NK-92 (cell line): ENCODE results near the gene ST8SIA6.
"Not testable (repeated sequence)": the region's sequence is repeated elsewhere in the genome, so short reads cannot be mapped to it uniquely, and the experiment has no call there.

Experiments
- DNase-seq: peaks from one replicate; lab custom pipeline; 2025; ENCODE audit not compliant: unreplicated experiment; lab: John Stamatoyannopoulos, UW

ST8SIA6 gene

DNA sequence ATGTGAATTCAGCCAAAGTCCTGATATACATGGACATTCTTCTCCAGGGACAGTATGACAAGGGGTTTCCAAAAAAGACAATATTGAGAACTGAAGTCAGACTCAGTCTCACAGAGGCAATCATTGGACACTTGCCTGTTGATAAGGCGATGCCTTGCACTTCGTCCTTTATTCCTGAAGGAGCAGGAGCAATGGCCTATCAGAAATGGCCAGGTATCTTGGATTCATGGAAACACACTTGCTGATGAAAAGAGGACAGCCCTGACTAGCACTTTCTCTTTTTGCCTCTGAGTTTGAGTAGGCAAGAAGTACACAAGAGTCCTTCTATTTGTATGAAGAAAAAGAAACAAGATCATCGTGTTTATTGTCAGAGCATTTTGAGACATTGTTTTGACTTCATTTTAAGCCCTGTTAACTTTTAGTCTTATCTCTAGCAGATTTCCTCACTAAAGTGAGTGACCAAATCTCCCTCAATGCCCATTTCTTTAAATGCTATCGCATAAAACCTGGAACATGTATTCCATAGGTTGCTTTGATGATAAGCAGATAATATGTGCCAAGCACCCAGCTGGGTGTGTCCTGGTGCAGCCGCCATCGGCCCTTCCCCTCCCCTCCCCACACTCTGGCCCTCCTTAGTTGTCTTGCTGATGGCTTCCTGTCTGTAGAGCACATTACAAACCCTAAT, 26.6 kb downstream of the ST8SIA6 start:
- no peak for DNase-seq

DNA sequence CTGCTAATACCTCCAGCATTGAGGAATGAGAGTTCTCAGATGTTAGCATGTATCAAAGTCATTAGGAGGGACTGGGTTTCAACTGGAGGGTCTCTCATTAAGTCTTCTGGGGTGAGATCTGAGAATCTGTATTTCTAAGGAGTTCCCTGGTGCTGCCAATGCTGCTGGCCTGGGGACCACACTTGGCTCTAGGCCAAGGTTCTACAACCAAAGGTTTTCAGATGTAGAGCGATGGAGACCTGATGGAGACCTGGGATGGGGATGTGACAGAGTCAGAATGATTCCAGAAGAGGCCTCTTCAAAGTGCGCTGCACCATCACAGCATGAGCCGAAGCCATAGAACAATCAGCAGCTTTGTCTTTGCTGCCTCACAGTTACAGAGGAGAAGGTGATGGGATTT, 27.2 kb downstream of the ST8SIA6 start:
- no peak for DNase-seq

DNA sequence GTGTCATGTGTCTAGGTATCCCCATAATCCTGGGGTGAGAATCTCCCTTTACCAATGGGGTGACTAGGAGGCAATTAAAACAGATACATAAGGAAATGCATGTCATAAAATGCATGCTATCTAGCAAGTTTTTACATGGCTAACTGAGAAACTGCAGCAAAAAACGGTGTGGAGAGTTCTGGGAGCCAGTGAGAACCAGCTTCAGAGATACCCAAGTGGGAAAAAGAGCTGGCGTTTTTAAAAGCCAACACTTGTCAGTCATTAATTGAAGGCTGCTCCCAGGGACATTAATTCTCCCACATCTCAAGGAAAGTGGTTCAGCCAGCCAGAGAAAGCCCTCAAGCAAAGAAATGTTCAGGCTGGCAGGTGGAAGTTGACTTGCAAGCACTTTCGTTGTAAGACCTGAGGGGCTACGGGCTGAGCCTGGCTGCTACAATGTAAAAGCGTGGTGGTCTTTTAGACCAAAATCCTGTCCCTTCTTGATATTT, 28.1 kb downstream of the ST8SIA6 start:
- no peak for DNase-seq

DNA sequence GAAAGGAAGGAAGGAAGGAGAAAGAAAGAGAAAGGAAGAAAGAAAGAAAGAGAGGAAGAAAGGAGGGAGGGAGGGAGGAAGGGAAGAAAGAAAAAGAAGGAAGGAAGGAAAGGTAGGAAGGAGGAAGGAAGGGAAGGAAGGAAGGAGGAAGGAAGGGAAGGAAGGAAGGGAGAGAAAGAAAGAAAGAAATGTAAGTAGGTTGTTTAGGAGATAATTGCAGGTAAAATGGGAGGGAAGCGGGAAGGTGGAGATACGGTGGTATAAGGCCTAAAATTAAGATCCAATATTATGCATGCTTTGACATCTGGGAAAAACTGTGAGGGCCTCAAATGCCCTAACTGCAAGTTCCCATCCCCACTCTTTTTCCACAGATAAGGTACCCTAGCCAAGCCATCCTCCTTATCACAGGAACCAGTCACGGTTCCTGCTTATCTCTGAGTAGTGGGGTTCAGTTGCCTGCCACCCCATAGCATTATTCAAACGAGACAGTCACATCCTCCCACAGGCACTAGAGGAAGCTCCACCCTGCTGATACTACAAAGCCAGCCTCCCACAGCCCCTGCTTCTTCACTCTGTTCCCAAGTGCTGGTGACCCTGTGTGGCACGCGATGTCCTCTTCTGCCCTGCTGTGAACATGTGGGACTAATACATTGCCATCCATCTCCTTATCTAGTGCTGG, 28.7 kb downstream of the ST8SIA6 start:
- no peak for DNase-seq

DNA sequence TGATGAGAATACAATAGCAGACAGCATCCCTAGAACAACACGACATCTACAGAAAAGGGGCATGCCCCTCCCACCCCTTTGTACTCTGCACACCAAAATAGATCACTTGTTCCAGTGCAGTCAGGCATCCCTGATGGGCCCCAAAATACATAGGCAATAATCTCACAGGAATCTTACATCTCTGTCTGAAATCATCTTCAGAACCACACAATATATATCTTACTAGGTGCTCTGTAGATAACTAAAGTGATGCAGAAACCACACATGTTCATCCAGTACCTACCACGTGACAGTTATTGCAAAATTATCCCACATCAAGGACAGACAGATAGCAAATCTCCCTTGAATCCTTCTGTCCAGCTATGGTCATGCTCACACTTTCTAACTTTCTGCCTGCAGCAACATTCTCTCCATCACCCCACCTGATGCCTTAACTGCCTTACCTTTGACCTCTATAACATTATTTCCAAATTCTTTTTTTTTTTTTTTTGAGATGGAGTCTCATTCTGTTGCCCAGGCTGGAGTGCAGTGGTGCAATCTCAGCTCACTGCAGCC, 30.7 kb downstream of the ST8SIA6 start:
- DNase-seq = no peak

DNA sequence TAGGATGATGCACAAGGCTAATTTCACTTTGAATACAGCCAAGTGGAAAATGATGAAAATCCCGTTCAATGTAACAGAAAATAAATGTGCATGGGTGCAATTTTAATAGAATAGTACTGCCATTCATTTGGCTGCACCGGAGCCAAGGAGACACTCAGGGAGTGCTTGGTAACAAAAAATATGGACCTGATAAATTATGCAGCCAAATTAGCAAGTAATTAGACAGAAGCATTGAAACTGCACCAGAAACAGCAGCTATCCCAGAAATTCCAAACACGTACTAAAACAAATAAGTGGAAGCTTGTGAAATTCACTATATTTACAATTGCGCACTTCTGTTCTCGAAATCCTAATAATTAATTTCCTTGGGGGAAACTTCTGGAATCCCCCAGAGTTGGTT, 31.5 kb downstream of the ST8SIA6 start:
- no peak for DNase-seq

DNA sequence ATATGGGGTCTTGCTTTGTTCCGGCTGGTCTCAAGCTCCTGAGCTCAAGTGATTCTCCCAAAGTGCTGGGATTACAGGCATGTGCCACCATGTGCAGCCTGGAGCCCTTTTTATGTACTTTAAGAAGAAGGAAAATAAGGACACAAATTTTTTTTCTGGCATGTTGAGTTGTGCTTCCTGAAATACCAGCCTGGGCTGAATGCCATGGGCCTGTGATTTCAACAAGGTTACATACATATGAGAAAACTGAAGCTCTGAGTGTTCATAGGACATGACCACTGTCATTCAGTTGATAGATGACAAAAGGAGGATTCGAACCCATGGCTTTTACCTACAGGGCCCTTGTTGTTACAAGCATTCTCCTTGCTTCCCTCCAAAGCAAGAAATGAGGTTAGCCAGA, 36.1 kb downstream of the ST8SIA6 start:
- DNase-seq = no peak

DNA sequence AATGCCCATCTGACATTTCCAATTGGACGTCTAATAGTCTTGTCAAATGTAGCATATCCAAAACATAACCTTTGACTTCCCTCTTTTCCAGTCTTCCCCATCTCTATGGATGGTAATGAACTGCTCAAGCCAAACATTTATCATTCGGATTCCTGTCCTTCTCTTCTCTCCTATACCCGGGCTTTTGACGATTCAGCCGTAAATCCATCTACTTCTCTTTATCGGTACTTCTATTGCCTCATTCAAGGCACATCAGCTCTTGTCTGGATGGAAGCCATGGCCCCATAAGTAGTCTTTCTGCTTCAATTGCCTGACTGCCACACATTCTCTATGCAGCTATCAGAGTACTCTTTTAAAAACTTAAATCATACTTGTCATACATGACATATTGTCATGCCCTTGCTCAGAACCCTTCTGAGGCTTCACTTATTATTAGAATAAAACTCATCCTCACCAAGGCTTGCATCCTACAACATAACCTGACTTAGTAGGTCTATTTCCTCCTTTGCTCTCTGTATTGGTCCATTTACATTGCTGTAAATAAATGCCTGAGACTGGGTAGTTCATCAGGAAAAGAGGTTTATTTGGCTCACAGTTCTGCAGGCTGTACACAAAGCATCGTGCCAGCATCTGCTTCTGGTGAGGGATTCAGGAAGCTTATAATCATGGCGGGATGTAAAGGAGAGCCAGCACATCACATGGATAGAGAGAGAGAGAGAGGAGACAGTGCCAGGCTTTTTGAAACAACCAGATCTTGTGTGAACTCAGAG, 37.8 kb downstream of the ST8SIA6 start:
- DNase-seq = no peak

DNA sequence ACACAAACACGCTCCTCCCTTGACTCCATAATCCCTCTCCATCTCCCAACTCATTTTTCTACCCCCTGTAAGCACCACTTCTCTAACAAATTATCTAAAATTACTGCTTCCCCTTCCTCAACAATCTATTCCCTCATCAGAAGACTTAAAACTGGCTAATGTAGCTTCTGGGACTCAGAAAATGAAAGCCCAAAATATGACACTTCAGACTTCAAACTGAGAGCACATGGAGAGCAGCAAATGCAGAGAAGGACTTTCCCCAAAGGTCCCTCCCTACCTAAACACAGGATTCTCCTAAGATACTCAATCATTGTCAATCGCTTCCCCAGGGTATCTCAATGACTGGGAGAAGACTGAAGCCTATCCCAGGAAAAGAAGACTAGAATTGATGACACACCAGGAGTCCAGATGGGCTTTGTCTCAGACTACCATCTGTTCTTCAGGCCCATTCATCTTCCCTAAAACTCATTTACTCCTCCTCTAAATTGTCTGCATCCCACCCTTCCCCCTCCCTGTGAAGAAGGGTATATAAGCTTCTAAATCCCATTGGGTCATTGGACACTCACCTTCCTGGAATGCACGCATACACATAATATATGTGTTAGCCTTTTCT, 39.2 kb downstream of the ST8SIA6 start:
- no peak for DNase-seq

DNA sequence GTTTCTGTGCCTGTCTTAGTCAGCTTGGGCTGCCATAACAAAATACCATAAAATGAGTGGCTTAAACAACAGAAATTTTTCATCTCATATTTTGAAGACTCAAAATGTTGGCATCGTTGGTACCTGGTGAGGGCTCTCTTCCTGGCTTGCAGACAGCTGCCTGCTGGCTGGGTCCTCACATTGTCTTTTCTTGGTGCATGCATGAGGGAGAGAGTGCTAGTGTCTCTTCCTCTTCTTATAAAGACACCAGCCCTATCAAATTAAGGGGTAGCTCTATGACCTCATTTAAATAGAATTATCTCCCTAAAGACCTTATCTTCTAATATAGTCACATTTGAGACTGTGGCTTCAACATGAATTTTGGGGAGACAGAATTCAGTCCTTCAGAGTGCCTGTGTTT, 39.9 kb downstream of the ST8SIA6 start:
- DNase-seq = no peak

DNA sequence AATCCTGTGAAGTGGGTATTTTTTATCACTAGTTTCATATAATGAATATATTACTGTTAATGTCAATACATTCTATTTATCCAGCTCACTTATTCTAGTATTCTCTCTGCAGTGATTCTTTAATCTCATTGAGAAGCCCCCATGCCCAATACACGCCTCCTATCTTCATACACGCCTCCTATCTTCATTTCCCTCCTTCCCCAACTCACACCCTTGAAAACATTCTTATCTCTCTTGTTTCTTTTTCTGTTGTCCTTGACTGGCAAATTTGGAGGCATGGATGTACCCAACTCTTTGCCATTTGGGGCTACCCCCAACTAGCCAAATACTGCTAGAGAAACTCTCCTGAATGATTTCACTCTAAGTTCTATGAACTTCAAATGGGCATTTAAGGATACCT, 40.5 kb downstream of the ST8SIA6 start:
- no peak for DNase-seq

DNA sequence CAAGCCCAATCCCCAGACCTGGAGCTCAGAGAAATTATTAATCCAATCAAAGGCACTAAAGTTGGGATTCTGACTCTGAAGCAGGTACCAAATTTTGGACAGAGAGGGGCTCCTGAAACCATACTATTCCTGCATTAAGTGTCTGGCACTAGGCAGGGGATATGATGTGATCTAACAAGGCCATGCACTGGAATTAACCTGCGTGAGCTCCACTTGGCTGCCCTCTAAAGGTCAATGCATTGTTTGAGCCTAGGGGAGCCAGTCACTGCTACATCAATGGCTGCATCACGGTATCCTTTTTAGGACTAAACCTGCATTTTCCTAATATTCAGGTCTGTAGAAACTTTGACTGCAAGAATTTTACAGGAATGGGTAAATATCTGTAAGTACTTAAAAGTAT, 42.1 kb downstream of the ST8SIA6 start:
- no peak for DNase-seq

DNA sequence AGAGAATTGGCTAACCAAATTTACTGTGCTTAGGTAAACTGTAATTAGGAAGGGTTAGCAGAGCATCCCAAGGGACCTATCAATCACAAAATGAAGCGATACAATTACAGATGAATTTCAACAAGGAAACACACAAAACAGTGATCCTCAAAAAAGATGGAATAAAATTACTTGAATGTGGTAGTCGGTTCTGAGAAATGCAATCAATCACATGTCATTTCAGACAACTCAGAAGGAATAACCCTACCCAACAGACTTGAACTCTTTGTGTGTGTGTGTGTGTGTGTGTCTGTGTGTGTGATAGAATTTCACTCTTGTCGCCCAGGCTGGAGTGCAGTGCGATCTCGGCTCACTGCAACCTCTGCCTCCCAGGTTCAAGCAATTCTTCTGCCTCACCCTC, 43.5 kb downstream of the ST8SIA6 start:
- DNase-seq = no peak

DNA sequence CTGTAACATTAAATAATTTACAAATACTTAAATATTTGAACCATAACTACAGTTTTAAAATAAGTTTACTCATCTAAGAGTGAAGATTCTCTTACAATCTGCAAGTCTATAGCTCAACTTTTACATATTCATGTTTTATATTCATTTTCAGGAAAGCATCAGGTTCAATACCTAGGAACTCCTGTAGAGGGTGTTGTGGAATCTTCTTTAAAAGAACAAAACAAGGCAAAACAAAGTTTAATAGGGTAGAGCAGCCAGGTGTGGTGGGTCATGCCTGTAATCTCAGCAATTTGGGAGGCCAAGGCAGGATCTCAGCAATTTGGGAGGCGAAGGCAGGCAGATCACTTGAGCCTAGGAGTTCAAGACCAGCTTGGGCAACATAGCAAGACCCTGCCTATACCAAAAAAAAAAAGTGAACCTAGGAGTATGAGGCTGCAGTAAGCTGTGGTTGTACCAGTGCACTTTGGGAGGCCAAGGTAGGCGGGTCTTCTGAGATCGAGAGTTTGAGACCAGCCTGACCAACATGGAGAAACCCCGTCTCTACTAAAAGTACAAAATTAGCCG, 45.1 kb downstream of the ST8SIA6 start:
- no peak for DNase-seq

DNA sequence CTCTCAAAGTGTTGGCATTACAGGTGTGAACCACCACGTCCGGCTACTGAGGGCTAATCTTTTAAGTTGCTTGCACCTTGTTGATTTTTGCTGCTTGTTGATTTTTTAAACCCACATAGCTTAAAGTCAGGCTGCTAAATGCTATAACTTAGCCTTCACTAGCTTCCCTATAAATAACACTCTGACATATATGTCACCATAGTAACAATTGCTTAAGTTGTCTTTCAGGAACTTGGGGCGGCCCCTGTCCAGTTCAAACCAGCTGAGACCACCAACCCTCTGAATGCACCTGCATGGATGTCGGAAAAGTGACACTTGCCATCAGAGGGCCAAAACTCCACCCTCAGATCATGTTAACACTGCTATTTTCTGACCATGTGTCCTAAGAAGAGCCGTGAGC, 47.3 kb downstream of the ST8SIA6 start:
- no peak for DNase-seq

DNA sequence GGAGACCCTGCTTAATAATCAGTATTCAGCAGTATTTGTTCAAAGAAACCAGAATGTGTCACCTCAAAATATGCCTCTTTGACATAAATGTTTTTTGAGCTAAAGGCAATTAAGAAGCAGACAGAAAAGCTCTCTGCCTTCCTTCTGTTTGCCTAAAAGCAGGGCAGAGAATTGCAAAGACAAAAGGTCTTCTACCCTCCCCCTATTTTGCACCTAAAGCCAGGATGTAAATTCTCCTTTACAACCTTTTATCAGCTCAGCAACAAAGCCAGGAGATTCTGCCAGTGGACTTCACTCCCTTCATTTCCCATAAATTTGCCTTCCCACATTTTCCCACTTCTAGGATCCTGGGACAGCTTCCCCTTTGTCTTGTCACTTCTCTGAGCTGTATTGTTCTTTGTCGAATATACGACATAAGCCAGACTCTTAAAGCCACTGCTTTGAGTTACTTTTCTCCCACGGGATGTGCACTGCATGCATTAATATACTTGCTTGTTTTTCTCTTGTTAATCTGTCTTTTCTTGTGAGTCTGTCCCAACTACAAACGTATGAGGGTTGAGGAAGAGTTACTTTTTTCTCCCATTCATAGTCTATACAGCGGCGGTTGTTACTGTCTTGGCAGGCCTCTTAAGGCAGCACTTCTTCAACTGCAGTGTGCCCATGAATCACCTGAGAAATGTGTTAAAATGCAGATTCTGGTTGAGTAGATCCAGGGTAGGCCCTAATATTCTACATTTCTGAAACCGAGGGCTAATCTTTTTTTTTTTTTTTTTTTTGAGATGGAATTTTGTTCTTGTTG, 48.2 kb downstream of the ST8SIA6 start:
- no peak for DNase-seq

DNA sequence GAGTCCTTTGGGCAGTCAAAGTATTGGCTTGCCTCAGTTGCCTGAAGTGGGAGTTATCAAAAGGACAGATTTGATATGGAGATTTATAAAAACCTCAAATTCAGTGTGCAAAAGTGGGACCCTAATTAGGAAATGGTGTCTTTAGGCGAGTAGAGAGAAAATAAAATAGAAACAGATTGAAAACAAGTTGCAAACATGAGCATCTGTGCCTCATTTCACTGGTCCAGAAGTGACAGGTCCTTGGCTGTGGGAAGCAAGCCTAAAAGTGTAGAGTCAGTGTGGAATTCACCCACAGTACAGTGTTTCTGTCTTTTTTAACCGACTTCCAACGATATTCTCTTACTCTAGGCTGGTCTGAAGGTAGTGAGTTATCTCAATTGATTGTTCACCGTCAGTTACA, 51.2 kb downstream of the ST8SIA6 start:
- DNase-seq = no peak

DNA sequence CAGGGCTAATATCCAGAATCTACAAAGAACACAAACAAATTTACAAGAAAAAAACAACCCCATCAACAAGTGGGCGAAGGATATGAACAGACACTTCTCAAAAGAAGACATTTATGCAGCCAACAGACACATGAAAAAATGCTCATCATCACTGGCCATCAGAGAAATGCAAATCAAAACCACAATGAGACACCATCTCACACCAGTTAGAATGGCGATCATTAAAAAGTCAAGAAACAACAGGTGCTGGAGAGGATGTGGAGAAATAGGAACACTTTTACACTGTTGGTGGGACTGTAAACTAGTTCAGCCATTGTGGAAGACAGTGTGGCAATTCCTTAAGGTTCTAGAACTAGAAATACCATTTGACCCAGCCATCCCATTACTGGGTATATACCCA, 52.4 kb downstream of the ST8SIA6 start:
- not testable (repeated sequence) for DNase-seq

DNA sequence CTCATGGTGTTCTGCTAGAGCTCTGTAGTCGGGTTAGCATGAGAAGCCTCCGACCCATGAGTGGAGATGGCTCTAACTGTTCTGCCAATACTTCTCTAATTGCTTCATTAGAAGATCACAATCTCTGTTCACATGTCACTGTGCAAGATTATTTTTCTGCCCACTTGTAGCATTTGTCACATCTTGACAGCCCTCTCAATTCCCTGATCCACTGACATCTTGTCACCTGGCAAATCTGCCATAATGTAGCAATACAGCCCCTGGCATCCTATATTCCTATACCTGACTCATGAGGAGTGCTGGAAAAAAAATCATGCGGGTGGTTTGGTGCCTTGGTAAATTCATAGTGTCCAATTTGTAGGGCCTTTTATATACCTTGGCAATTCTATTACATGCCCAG, 58.4 kb downstream of the ST8SIA6 start:
- no peak for DNase-seq

DNA sequence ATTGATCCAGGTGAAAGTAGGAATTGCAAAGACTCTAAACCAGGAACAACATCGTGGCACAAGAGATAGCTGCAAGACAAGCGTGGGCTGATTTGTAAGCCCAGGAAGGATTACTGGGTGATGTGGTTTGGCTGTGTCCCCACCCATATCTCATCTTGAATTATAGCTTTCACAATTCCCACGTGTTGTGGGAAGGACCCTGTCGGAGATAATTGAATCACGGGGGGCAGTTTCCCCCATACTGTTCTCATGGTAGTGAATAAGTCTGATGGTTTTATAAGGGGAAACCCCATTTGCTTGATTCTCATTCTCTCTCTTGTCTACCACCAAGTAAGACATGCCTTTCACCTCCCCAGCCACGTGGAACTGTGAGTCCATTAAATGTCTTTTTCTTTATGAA, 59.5 kb downstream of the ST8SIA6 start:
- DNase-seq = no peak
